ENCODE measurements around the gene TNIK.

GRCh38 chr3:171103185-171103584 lies 357.0 kb downstream of the TNIK start:
- no peak for TF ChIP-seq CTCF (IDR thresholded peaks at IDR 0.05)
- TF ChIP-seq POLR2A (IDR thresholded peaks at IDR 0.05), result no peak
- TF ChIP-seq POLR2AphosphoS5 (IDR thresholded peaks at IDR 0.05), result no peak
- no peak for TF ChIP-seq EP300 (IDR thresholded peaks at IDR 0.05)

Measured in stomach (tissue), 4 donors.